Activated CD4-positive, alpha-beta T cell treated with anti-CD3 and anti-CD28 coated beads for 24 hours (primary cell): ENCODE data around the gene ULK2.

ENCODE experiments used
- DNase-seq, 2 donors: peaks; one replicate each; pipeline ENCODE4 v3.0.0-alpha.2; 2020; ENCODE audit warnings: low read depth in 2 of 2

ULK2 gene

DNA sequence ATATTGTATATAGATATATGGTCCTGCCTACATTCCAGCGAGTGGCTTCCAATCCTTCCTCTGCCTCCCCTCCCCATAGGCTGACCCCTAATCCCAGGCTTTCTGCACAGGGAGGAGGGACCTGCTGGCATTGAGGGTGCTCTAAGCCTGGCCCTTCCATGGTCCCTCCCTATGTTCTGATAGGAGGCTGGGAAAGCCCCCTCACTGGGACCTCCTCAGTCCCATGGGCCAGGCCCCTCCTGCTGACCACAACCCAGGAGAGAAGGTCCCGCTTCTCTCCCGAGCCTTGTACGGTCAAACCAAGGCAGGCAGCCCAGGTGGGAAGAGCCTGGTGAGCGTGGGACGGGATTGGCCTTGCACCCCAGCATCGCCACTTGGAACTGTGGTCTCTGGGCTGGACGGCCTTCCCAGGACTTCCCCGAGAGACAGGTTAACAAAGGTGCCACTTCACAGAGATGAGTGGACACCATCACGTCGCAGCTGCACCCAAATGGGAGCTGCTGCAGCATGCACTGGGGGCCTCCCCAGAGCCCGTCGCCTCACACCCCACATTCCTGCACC is 120.5 kb downstream of the ULK2 start:
- DNase-seq = no peak

DNA sequence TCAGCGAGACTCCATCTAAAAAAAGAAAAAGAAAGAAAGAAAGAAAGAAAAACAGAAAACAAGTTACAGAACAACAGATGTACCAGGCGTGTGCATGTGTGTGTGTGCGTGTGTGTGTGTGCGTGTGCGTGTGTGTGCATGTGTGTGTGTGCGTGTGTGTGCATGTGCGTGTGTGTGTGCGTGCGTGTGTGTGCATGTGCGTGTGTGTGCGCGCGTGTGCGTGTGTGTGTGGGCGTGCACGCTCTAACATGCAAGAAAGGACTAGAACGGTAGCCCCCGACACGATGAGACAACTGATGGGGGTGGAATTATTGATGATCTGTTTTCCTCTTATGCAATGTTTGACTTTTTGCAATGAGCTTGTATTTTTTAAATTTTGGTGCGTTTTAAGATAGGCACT is 121.2 kb downstream of the ULK2 start:
- no peak for DNase-seq

DNA sequence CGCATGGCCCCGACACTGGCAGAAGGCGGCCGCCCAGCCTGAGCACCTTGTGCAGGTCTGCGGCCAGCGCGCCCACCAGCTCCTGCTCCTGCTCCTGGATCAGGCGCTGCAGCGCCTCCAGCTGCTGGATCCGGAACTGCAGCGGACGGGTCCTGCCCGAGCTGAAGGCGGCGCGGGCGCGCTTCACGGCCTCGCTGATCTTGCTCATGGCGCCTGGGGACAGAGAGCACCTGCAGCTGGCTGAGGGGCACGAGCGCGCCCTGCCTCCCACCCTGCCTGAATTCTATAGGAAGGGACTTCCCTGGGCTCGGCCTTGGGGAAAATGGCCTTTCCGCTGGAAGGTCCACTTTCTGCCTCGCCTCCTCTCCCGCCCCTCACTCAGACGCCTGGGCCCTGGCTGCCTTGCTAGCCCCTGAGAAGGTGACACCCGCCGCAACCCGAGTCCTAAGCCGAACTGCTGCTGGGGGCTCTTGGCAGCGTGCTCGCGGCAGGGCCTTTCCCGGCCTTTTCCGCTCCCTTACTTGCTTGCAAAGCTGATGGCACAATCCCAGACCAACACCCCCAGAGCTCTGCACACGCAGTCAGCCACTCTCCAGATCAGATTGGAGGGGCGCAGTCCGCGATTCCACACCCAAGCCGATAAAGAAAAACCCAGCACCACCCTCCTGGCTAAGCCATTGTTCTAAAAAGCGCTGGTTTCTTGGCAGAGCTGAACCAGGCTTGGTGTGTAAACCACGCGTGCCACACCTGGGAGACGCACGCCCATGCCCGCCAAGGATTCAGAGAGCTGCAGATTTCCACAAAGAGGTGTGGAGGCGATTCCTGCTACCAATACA is 122.6 kb downstream of the ULK2 start:
- DNase-seq = peak; percentile 79 to 88

DNA sequence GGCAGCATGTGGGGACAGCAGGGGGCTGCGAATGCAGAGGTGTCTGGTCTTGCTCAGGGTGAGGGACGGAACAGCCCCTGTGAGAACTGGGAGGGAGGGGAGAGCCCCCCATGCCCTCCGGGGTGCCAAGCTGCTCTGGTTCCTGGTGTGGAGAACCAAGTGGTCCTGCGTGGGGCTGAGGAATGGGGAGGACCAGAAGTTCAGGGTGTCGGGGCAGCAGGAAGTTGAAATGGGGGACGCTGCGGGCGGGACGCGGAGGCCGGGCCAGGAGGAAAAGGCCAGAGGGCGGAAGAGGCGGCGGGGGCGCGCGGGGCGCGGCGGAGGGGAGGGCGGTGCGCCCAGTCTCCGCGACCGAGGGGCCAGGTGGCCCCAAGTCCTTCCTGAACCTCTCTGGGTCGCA is 123.2 kb downstream of the ULK2 start:
- no peak for DNase-seq

DNA sequence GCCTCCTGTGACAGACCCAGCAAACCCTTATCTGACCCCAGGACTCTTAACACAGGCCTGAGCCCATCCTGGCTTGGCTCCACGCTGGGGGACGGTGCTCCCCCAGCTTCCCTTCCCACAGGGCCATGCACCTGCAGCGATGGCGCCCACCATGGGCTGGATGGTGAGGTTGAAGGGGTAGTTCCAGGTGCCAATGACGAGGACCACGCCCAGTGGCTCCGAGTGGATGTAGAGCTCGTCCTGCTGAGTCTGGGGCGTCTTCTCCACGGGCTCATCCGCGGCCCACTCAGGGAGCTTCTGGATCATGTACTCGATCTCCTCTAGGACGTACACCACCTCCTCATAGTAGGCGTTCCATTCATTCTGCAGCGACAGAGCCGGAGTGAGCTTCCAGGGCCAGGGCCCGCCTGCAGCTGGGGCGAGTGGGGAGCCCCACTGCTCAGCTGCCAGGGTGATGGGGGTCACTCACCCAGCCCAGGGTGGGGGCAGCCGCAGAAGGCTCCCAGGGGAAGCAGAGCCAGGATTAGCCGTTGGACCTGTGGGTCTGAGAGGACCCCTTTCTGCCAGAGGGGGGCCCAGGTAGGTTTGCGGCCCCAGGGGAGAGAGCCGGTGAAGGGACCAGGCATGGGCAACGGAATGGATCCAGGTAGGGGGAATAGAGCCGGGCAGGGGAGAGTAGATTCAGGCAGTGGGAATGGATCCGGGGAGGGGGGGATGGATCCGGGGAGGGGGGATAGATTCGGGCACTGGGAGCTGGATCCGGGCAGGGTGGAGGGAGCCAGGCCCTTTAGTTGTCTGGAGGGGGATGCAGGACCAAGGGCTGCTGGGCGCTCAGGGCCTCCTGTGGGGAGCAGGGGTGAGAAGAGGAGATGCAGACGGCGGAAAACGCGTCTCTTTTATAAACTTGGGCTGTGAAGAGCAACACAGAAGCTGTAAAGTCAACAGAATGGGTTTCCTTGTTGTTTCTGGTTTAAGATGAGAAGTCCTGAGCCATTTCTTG is 124.3 kb downstream of the ULK2 start:
- no peak for DNase-seq

DNA sequence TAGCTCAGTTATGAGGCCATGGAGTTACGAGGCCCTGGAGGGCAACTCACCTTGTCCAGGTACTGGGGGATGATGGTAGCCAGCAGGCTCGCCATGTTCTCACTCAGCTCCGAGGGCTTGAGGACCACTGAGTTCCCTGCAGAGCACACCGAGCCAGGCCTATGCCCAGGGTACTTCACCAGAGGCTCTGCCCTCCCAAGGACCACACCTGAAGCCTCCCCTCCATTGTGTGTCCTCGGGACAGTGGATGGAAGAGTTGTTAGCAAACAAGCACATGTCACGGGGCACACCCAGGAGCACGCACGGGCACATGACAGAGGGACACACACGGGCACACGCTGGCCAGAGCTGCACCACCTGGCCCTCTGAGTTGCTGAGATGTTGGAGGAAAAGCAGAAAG is 125.2 kb downstream of the ULK2 start:
- DNase-seq = no peak

DNA sequence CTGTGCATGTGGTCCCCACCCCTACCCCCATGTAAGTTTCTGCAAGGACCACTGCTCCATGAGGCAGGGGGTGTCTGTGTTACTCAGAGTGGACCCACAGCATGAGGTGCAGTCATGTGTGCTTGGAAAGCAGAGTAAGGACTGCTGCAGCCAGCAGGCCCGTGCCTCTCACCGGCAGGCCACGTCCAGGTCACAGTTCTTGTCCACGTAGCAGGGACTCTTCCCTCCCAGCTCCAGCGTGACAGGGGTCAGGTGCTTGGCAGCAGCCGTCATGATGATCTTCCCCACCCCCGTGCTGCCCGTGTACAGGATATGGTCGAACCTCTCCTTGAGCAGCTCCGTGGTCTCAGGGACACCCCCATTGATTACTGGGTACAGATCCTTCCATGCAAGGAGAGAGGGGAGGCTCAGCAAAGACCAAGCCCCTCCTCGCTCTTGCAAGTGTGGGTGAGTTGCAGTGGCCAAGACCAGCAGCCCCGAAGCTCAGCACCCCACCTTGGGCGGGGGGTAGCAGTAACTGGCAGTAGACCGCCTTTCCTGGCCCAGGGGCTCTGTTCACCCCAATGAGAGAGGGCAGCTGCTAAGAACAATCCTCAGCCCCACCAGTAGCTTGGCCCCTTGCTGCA is 125.8 kb downstream of the ULK2 start:
- DNase-seq = no peak

DNA sequence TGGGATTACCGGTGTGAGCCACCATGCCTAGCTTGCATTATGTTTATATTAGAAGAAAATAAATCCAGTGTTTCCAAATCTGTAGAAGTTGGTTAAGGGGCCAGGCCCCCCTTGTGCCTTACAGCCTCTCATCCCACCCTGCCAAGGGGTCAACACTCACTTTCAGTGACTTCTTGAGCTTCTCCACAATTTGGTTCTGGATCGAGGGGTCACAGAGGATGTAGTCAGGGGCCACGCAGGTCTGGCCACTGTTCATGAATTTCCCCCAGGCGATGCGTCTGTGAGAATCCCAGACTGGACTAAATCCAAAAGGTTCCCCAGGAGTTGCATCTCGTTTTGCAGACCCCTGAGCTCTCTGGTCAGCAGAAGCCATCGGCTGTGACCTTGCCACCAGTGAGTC is 126.8 kb downstream of the ULK2 start:
- no peak for DNase-seq

DNA sequence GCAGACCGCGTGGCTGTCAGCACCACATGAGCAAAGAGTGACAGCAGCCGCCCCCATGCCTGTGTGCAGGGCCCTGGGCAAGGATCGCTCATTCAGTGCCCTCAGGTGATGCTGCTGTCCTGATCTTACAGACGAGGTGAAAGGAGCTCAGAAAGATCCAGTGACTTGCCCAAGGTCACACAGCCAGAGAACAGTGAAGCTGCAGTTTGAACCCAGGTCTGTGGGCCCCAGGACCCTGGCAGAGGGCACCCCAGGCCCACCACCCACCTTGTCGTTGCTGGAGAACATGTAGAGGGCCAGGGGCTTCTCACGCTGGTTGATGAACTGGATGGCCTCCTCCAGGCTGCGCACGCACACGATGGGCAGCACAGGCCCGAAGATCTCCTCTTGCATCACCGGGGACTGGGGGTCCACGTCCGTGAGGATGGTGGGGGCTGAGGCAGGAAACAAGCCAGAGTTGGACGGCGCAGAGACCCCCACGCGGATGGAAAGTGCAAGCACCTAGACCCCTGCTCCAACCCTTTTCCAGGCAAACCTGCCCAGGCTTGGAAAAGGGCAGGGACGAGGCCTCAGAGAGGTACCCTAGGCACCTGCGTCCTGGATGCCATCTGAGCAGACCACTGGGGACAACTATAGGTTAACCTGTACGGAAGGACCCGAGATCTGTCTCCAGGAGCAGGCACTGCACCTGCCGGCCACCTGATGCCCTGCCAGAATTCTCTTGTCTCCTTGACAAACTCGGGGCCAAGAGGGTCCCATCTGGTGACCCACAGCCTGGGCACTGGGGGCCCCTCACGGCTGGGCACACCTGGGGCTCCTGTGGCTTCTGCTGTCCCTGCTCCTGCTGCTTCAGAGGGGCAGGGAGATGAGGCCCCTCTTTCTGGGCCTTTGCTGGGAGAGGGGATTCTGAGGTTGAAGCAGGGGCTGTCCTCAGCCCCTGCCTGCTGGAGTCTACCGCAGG is 128.2 kb downstream of the ULK2 start:
- no peak for DNase-seq

DNA sequence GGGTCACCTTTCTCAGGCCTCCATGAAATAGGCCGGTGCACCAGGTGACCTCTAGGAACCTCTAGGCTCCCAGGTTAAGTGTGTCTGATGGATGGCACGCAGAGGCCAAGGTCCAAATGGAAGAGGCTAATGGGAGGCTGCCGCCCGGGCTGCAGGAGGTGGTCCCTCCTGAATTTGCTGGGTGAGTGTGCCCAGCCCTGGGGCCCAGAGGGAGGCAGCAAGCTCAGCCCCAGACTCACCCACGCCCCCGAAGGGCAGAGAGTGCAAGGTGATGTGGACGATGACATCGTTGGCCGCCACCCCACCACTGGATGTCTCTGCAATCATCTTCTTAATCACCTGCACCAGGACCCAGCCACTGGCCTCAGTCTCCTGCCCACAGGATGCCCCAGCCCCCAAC is 129.0 kb downstream of the ULK2 start:
- no peak for DNase-seq

DNA sequence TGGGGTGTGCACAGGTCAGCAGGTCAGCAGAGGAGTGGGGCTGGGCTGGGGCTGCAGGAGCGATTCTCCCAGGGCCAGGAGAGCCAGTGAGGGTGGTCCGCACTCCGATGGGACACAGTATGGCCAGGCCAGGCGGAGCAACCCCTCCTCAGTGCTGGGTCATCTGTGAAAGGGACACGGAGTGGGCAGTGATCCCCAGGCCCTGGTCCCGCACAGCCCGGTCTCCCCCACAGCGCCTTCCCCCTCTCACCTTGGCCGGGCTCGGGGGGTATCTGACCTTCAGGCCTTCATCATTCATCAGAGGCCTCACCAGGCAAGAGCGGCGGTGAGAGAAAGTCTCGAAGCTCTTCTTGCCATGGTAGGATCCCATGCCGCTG is 129.7 kb downstream of the ULK2 start:
- DNase-seq = no peak

DNA sequence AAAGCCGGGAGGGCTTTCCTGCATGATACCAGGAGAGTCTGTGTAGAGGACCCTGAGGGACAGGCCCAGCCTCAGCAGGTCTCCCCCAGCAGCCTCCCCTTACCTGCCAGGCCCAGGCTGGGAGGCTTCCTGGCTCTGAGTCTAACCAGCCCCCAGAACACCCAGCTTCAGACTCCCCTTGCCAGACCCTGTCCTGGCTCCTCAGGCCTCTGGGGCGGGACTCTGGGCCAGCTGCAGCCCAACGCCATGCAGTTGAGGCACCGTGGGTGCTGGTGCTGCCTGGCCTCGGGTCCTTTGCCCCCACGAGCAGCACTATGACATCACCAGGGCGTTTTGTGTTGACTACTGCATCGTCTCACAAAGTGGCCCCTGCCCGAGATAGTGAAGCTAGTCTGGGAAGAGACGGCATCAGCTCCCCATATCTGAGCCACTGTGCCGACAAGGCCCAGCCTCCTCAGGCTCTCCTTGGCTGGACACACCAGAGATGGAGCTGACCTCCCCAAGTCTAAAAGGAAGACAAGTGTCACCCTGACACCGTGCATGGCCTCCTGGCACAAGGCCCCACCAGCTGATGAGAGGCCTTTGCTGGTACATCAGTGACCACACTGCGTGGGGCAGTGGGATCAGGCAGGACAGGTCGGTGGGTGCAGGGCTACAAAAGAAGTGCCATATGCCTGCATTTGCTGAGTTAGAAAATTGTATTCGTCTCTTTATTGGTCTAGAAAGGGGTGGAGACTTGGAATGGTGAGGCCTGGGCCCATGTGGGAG is 130.2 kb downstream of the ULK2 start:
- DNase-seq = no peak

DNA sequence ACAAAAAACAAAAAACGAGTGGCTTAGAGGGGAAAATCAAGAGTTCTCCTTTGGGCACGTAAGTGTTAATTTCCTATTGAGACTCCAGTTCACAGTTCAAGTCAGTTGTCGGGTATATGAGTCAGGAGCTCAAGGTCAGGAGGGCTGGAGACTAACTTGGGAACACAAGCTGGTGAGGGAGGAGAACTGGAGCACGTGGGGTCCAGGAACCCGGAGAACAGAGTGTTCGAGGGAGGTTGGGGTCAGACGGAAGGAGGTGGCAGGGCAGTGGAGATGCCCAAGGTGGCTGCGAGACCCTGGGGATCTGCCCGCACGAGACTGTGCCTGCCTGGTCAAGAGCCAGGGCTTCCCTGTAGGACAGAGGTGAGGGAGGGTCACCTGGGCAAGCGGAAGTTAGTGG is 131.7 kb downstream of the ULK2 start:
- DNase-seq = no peak

DNA sequence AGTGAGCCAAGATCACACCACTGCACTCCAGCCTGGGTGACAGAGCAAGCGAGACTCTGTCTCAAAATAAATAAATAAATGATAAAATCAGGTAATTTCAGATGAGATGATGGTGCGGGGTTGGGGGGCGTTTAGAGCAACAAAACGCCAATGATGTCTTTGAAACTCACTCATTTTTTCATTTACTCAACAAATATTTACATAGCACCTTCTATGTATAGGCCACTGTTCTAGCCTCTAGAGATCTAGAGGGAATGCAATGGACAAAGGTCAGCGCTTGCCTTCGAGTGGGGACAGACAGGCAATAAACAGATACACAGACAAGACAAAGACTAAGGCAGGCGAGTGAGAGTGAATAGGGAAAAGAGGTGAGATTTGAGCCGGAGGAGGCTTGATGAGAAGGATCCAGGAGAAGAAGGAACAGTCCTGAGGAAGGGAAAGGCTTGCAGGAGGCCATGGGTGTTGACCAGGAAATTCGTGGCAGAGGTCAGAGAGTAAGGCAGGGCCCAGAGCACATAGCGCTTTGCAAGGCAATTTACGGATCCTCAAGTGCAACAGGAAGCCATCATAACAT is 133.7 kb downstream of the ULK2 start:
- DNase-seq = no peak

DNA sequence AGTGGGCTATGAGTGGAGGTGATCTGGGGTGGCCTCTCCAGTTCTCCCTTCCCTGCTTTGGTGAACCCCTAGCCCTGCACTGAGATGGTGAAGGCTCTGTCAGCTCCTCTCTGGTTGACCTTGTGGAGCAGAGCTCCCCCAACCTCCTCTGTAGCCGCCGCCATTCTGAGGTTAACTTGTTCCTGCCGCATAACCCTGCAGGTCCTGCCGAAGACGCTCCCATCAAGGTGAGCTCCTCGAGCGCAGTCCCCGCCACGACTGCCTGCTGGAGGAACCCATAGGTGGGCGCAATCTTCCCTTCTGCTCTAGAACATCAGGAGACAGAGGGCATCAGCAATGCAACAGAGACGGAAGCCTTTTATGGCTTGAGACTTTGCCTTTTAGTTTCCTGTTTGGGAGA is 136.1 kb downstream of the ULK2 start:
- DNase-seq = no peak

DNA sequence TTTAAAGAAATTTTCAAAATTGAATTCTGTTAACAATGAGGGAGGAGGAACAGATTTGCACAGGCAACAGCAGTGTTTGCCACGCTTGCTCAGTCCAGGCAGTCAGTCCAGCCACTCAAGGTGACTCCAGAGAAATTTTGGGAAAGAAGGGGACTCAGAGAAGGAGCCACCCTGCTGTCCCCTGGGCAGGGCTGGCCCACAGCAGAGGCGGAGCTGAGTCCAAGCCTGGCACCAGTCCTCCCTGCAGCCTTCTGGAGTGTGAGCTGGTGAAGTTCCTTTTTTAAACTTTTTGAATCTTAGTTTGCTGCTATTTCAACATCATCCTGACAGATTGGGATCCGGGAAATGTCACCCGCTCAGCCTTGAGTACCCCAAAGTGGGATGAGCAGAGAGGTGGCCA is 136.9 kb downstream of the ULK2 start:
- DNase-seq = no peak

DNA sequence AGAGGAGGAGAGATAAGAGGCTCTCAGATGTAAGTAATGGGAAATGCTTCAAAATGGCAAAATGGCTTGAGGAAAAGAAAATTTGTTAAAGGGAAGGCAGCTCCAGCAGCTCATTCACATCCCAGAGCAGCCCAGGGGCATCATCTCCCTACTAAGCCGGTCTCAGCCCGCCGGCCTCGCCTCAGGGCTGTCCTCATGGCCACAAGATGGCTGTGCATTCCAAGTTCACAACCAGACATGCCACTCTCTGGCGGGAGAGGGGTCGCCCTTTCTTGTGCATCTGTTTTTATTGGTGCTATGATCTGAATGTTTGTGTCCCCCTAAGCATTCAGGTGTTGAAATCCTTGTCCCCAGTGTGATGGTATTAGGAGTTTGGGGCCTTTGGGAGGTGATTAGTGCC is 137.8 kb downstream of the ULK2 start:
- DNase-seq = no peak

DNA sequence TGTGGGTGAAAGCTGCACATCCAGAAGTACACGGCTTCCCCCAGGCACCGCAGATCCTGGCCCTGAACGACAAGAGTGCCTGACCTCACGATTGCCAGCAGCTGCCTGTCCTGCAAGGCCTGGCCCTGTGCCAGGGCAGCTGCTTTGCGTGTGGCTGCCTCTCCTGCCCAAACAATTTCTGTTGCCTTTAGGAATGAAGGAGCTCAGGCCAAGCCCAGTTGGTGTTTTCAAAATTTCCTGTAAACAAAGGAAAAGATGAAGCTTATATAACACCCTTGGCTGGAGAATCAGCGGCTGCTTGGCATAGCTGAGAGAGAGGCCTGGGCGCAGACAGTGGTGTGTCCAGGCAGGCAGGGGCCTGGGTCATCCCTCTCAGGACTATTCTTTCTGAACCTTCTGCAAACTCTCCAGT is 139.6 kb downstream of the ULK2 start:
- DNase-seq = no peak

DNA sequence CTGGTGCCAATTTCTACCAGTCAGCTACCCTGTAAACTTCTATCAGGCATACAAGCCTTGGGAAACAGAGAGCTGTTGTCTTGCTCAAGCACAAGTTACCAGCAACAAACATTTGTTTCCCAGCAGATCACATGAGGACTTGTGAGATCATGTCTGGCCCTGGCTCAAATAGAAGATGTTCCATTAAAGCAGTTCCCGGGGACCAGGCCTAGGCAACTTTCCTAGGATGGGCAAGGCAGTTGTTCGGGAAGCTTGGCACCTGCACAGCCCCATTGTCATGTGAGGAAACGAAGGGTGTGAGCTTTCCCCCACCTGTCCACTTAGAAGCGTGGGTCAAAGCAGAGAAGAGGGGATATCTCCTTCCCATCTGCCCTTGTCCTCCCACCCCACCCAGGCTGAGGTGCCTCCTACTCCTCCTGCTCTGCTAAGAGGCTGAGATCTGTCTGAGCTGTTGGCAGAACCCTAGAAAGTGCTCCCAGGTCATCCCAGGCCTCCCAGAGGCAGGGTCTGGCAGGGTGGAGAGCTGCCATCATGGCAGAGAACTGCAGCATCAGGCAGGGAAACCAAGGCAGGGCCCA is 140.1 kb downstream of the ULK2 start:
- no peak for DNase-seq
